Neural crest cell (in vitro differentiated cells): ENCODE measurements around the gene RDH14. TPM values are rescaled to one million over a fixed set of nuclear protein-coding genes. Genes with fewer than 3 reads are reported as not detected.

ENCODE experiments used
- DNase-seq: peaks from one replicate; pipeline ENCODE4 v3.0.0; 2021; ENCODE audit warnings: low read depth, mixed read lengths, low spot score
- H3K27ac Mint-ChIP-seq: one replicate; pipeline ENCODE4 v1.8.0; 2021; ENCODE audit warnings: mild to moderate bottlenecking, mixed read lengths; ENCODE audit not compliant: unreplicated experiment
- H3K27me3 Mint-ChIP-seq: 2 replicates; pipeline ENCODE4 v1.8.0; 2021; ENCODE audit warnings: low read depth, mild to moderate bottlenecking, mixed read lengths
- H3K36me3 Mint-ChIP-seq: 2 replicates; pipeline ENCODE4 v1.8.0; 2021; ENCODE audit warnings: low read depth, mild to moderate bottlenecking, mixed read lengths
- H3K4me1 Mint-ChIP-seq: 2 replicates; pipeline ENCODE4 v1.8.0; 2021; ENCODE audit warnings: mixed read lengths
- H3K4me3 Mint-ChIP-seq: one replicate; pipeline ENCODE4 v1.8.0; 2021; ENCODE audit warnings: mild to moderate bottlenecking, mixed read lengths
- H3K9me3 Mint-ChIP-seq: 2 replicates; pipeline ENCODE4 v1.8.0; 2021; ENCODE audit warnings: mixed read lengths
- total RNA-seq: library from RNA; stranded (reverse); gene quantifications from 2 replicates; pipeline ENCODE4 v1.2.1, GENCODE V29; 2021
- TF ChIP-seq, protein P1 (sequence below): fragments of 200-600 bp; sonication (generic); conservative IDR thresholded peaks from 2 replicates; pipeline ENCODE4 v1.5.0; 2021; ENCODE audit warnings: antibody characterized with exemption, mild to moderate bottlenecking

The RDH14 gene
- total RNA-seq, 1 donor from 2014 or later: 18.7 TPM

DNA sequence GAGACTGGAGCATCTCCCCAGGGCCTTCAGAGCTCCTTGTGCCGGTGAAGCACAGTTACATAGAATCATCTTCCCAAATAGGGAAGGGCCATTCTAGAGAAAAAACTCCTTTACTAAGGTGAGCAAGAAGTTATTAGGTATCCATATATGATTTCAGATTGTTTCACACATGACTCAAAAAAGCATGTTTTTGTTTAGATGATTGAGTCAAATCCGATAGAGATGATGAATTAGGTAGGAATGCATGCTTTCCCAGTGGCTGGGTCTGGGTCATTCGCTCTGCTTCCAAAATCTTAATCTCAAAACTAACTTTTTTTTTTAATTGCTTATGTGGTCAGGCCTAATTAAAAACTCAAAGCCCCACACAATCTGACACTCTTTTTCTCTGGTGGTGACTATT, 25.1 kb upstream of the RDH14 start:
- H3K4me1 Mint-ChIP-seq: no peaks in the 10 kb centered on the region
- no peak for DNase-seq
- TF ChIP-seq, protein P1, sequence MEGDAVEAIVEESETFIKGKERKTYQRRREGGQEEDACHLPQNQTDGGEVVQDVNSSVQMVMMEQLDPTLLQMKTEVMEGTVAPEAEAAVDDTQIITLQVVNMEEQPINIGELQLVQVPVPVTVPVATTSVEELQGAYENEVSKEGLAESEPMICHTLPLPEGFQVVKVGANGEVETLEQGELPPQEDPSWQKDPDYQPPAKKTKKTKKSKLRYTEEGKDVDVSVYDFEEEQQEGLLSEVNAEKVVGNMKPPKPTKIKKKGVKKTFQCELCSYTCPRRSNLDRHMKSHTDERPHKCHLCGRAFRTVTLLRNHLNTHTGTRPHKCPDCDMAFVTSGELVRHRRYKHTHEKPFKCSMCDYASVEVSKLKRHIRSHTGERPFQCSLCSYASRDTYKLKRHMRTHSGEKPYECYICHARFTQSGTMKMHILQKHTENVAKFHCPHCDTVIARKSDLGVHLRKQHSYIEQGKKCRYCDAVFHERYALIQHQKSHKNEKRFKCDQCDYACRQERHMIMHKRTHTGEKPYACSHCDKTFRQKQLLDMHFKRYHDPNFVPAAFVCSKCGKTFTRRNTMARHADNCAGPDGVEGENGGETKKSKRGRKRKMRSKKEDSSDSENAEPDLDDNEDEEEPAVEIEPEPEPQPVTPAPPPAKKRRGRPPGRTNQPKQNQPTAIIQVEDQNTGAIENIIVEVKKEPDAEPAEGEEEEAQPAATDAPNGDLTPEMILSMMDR: no peak
- H3K36me3 Mint-ChIP-seq: peaks cover 3% of the 10 kb centered on the region
- H3K27me3 Mint-ChIP-seq: no peaks in the 10 kb centered on the region
- no peaks in the 10 kb centered on the region for H3K9me3 Mint-ChIP-seq
- H3K4me3 Mint-ChIP-seq: no peak overlapping the region
- H3K27ac Mint-ChIP-seq: no peak overlapping the region

DNA sequence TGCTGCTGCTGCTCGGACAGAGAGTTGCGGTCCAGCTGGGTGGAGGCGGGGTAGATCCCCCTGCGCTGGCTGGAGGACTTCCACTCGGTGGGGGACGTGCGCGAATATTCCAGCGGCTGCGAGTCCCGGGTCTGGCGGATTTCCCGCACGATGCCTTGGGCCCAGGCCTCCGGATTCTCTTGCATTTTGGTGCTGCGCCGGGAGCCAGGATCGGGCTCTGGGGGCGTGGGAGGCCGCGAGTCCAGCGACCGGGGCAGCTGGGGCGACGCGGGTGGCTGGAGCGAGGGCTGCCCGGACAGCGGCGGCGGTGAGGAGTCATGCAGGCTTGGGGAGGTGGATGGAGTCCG, 24.1 kb upstream of the RDH14 start:
- Mint-ChIP-seq H3K4me3 (no peak overlapping the region), H3K27ac (no peak overlapping the region), H3K4me1 (no peaks in the 10 kb centered on the region), H3K36me3 (peaks cover 3% of the 10 kb centered on the region), H3K9me3 (no peaks in the 10 kb centered on the region), H3K27me3 (no peaks in the 10 kb centered on the region)
- DNase-seq: no peak
- TF ChIP-seq, protein P1: no peak

DNA sequence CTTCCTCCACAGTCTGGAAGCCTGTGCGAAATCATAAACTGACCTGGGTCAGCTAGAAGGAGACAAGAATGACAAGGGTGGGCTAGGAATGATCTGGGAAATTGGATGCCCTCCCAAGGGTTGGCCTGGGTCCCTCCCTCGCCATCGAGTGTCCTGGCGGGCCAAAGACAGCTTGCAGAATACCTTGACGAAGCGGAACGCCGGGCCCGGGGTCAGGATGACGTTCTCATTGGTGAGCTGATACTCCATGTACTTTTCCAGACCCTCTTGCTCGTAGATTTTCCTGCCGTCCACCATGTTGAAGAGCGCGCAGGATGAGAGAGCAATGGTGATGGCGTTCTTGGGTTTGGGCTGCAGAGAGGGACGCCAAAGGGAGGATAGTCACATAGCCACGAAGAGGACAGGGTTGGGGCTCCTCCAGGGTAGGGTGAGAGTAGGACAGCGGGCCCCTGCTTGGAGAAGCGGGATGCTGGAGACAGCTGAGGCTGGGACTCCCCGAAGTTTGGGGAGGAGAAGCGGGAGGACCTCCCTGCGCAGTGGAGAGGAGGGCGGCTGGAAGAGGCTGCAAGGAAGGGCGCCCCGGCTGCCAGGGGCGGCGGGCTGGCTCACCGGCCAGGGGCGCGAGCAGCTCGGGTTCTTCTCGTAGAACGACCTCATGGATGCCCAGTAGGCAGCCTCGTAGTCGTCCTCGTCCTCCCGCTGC, 23.6 kb upstream of the RDH14 start:
- peaks cover 3% of the 10 kb centered on the region for H3K36me3 Mint-ChIP-seq
- TF ChIP-seq, protein P1: no peak
- no peaks in the 10 kb centered on the region for H3K4me1 Mint-ChIP-seq
- no peaks in the 10 kb centered on the region for H3K27me3 Mint-ChIP-seq
- H3K4me3 Mint-ChIP-seq: no peak overlapping the region
- DNase-seq: no peak
- no peak overlapping the region for H3K27ac Mint-ChIP-seq
- H3K9me3 Mint-ChIP-seq: peaks cover 3% of the 10 kb centered on the region

DNA sequence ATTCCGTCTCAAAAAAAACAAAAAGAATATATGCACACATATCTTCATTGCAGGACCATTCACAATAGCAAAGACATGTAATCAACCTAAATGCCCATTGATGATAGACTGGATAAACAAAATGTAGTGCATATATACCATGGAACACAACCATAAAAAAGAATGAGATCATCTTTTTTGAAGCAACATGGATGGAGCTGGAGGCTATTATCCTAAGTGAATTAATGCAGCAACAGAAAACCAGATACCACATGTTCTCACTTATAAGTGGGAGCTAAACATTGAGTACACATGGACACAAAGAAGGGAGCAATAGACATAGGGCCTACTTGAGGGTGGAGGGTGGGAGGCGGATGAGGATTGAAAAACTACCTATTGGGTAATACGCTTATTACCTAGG, 20.2 kb upstream of the RDH14 start:
- Mint-ChIP-seq H3K36me3 (peaks cover 2% of the 10 kb centered on the region), H3K4me3 (no peak overlapping the region), H3K27ac (no peak overlapping the region), H3K4me1 (no peaks in the 10 kb centered on the region), H3K27me3 (peaks cover 4% of the 10 kb centered on the region), H3K9me3 (peaks cover 13% of the 10 kb centered on the region)
- TF ChIP-seq, protein P1: no peak
- no peak for DNase-seq

DNA sequence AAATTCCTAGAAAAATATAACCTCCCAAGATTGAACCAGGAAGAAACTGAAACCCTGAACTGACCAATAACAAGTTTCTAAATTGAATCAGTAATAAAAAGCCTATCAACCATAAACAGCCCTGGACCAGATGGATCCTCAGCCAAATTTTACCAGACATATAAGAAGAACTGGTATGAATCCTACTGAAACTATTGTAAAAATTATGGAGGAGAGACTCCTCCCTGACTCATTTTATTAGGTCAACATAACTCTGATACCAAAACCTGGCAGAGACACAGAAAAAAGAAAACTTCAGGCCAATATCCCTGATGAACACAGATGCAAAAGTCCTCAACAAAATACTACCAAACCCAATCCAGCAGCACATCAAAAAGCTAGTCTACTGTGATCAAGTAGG, 17.6 kb upstream of the RDH14 start:
- Mint-ChIP-seq H3K4me1 (no peaks in the 10 kb centered on the region), H3K36me3 (peaks cover 2% of the 10 kb centered on the region), H3K4me3 (no peak overlapping the region), H3K9me3 (peaks cover 13% of the 10 kb centered on the region), H3K27ac (no peak overlapping the region), H3K27me3 (peaks cover 4% of the 10 kb centered on the region)
- TF ChIP-seq, protein P1: no peak
- DNase-seq: no peak
